Mesenchymal stem cell (in vitro differentiated cells and primary cell): Measurements from ENCODE around the gene TTC24.
"Not testable (repeated sequence)": the region's sequence is repeated elsewhere in the genome, so short reads cannot be mapped to it uniquely, and the experiment has no call there.

Experiments used
- DNase-seq: peaks from one replicate; pipeline ENCODE4 v3.0.0-alpha.2; 2013
- H2AFZ ChIP-seq: one replicate; pipeline ENCODE4 v1.6.1; 2013; ENCODE audit warnings: low read depth, mild to moderate bottlenecking, control low read depth, inconsistent platforms, low read length, moderate library complexity
- H2AK5ac ChIP-seq: 2 replicates; pipeline ENCODE4 v1.6.1; 2013; ENCODE audit warnings: low read length, moderate library complexity, mild to moderate bottlenecking, inconsistent platforms; ENCODE audit not compliant: severe bottlenecking
- H2BK120ac ChIP-seq: one replicate; pipeline ENCODE4 v1.6.1; 2013; ENCODE audit warnings: low read depth, mild to moderate bottlenecking, inconsistent platforms, low read length, moderate library complexity
- H2BK12ac ChIP-seq, 2 experiments: one replicate each; pipeline ENCODE4 v1.6.1; 2013; ENCODE audit warnings: inconsistent platforms in 2 of 2, low read length in 2 of 2, mild to moderate bottlenecking in 2 of 2, moderate library complexity in 2 of 2, control low read depth in 1 of 2
- H2BK15ac ChIP-seq: one replicate; pipeline ENCODE4 v1.6.1; 2013; ENCODE audit warnings: mild to moderate bottlenecking, low read depth, inconsistent platforms; ENCODE audit not compliant: poor library complexity, severe bottlenecking
- H2BK5ac ChIP-seq: 2 replicates; pipeline ENCODE4 v1.6.1; 2013; ENCODE audit warnings: low read depth, mild to moderate bottlenecking, low read length, control low read depth, inconsistent platforms; ENCODE audit not compliant: poor library complexity, severe bottlenecking
- H3K14ac ChIP-seq, 2 experiments: one replicate each; pipeline ENCODE4 v1.6.1; 2013; ENCODE audit warnings: inconsistent platforms in 2 of 2, low read length in 2 of 2, control low read depth in 1 of 2, mild to moderate bottlenecking in 1 of 2, moderate library complexity in 1 of 2
- H3K18ac ChIP-seq, 2 experiments: one replicate each; pipeline ENCODE4 v1.6.1; 2013; ENCODE audit warnings: inconsistent platforms in 2 of 2, low read length in 2 of 2, control low read depth in 1 of 2, low read depth in 1 of 2, mild to moderate bottlenecking in 1 of 2
- H3K23ac ChIP-seq, 2 experiments: one replicate each; pipeline ENCODE4 v1.6.1; 2013; ENCODE audit warnings: inconsistent platforms in 2 of 2, low read length in 2 of 2, mild to moderate bottlenecking in 2 of 2, moderate library complexity in 2 of 2, control low read depth in 1 of 2
- H3K27ac ChIP-seq: 2 replicates; pipeline ENCODE4 v1.5.1; 2013; ENCODE audit warnings: mild to moderate bottlenecking, moderate library complexity, low read length, control low read depth, inconsistent platforms; ENCODE audit not compliant: poor library complexity, severe bottlenecking
- H3K27me3 ChIP-seq, 2 experiments: 2 replicates each; pipeline versions ENCODE4 v1.6.1 to v1.7.0; 2013; ENCODE audit warnings: low read length in 2 of 2, mild to moderate bottlenecking in 2 of 2, moderate library complexity in 2 of 2, control low read depth in 1 of 2, inconsistent platforms in 1 of 2; ENCODE audit not compliant: control insufficient read depth in 1 of 2, insufficient read depth in 1 of 2
- H3K36me3 ChIP-seq, 2 experiments: 2 replicates each; pipeline versions ENCODE4 v1.6.1 to v1.7.0; 2013; ENCODE audit warnings: low read length in 2 of 2, control low read depth in 1 of 2, inconsistent platforms in 1 of 2, low read depth in 1 of 2, mild to moderate bottlenecking in 1 of 2; ENCODE audit not compliant: insufficient read depth in 2 of 2, control insufficient read depth in 1 of 2
- H3K4ac ChIP-seq, 2 experiments: one replicate each; pipeline ENCODE4 v1.6.1; 2013; ENCODE audit warnings: inconsistent platforms in 2 of 2, low read length in 2 of 2, mild to moderate bottlenecking in 2 of 2, moderate library complexity in 2 of 2, control low read depth in 1 of 2, low read depth in 1 of 2
- H3K4me1 ChIP-seq: 2 replicates; pipeline ENCODE4 v1.6.1; 2013; ENCODE audit warnings: low read depth, low read length, control low read depth; ENCODE audit not compliant: control insufficient read depth, insufficient read depth
- H3K4me2 ChIP-seq: 2 replicates; pipeline ENCODE4 v1.6.1; 2013; ENCODE audit warnings: low read length, mild to moderate bottlenecking, inconsistent platforms; ENCODE audit not compliant: poor library complexity, severe bottlenecking
- H3K4me3 ChIP-seq, 2 experiments: 2 replicates each; pipeline versions ENCODE4 v1.5.1 to v1.7.0; 2013; ENCODE audit warnings: low read length in 2 of 2, mild to moderate bottlenecking in 2 of 2, control low read depth in 1 of 2, low read depth in 1 of 2; ENCODE audit not compliant: insufficient read depth in 1 of 2
- H3K79me1 ChIP-seq: replicated peaks from 2 replicates; pipeline ENCODE4 v1.6.1; 2013; ENCODE audit warnings: mild to moderate bottlenecking, control low read depth, low read length, inconsistent platforms; ENCODE audit not compliant: poor library complexity, severe bottlenecking
- H3K9ac ChIP-seq: 2 replicates; pipeline ENCODE4 v1.7.0; 2013; ENCODE audit warnings: mild to moderate bottlenecking, low read length, moderate library complexity
- H3K9me3 ChIP-seq: 2 replicates; pipeline ENCODE4 v1.7.0; 2013; ENCODE audit warnings: mild to moderate bottlenecking, low read length; ENCODE audit not compliant: control insufficient read depth
- H4K8ac ChIP-seq: one replicate; pipeline ENCODE4 v1.6.1; 2013; ENCODE audit warnings: inconsistent platforms, mild to moderate bottlenecking, low read length, moderate library complexity
- H4K91ac ChIP-seq: one replicate; pipeline ENCODE4 v1.6.1; 2013; ENCODE audit warnings: mild to moderate bottlenecking, low read length, inconsistent platforms
- WGBS: methylation state at CpG from one replicate; pipeline ENCODE4 v1.1.7; 2013; ENCODE audit warnings: mixed read lengths; 5-methylcytosine and 5-hydroxymethylcytosine counted together

TTC24 gene

DNA sequence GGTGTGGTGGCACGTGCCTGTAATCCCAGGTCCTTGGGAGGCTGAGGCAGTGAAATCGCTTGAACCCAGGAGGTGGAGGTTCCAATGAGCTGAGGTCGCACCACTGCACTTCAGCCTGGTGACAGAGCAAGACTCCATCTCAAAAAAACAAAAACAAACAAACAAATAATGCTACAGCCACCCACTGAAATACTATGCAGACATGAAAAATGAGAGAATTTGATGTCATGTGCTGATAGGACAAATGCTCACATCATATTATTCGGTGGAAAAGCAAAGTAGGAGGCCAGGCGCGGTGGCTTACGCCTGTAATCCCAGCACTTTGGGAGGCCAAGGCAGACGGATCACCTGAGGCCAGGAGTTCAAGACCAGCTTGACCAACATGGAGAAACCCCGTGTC, 30.5 kb downstream of the TTC24 start:
- not testable (repeated sequence) for H3K4ac ChIP-seq

DNA sequence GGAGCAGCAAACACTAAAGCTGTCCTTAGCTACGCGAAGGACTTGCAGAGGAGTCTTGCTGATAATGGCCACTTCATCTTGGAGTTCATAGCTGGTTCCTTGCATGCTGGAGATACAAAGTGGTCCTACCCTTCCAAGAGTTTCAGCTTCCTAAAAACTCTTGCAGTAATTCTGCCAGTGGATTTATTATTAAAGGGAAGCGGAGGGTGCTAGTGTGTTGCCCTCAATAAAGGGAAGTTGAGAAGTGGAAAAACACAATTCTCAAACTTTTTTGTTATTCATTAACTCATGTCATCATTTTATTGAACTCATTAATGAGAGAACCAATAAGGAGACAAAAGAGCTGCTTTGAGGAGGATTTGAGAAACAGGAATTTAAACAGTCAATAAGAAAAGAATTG, 33.1 kb downstream of the TTC24 start:
- peaks cover 31 to 32% of the 10 kb centered on the region in 2 experiments for H3K27me3 ChIP-seq
- peak overlapping the region in 1 of 2 experiments; percentile 18 for H2BK12ac ChIP-seq
- no peak overlapping the region for H2BK5ac ChIP-seq
- no peak overlapping the region for H2AFZ ChIP-seq
- H3K23ac ChIP-seq = no peak overlapping the region
- H3K36me3 ChIP-seq = no peaks in the 10 kb centered on the region
- H2BK120ac ChIP-seq = no peak overlapping the region
- no peaks in the 10 kb centered on the region for H3K4me1 ChIP-seq
- no peak overlapping the region for H3K14ac ChIP-seq
- no peak for DNase-seq
- no peak overlapping the region for H4K8ac ChIP-seq
- no peak overlapping the region for H2BK15ac ChIP-seq
- H2AK5ac ChIP-seq = no peak overlapping the region
- no peak overlapping the region for H3K4me2 ChIP-seq
- H3K79me1 ChIP-seq = no peaks in the 10 kb centered on the region
- no peak overlapping the region for H3K18ac ChIP-seq
- no peak overlapping the region for H3K27ac ChIP-seq
- no peak overlapping the region for H4K91ac ChIP-seq
- 50% methylated on average over 2 of the region's 3 CpGs for WGBS
- H3K9ac ChIP-seq = no peak overlapping the region
- no peak overlapping the region for H3K4ac ChIP-seq
- H3K9me3 ChIP-seq = no peaks in the 10 kb centered on the region
- no peak overlapping the region for H3K4me3 ChIP-seq

More for the DNA sequence above, 30.5 kb downstream of the TTC24 start:
- WGBS = 91% methylated on average over 6 of the region's 9 CpGs
- not testable (repeated sequence) for H3K4me3 ChIP-seq, H2BK12ac ChIP-seq, H2BK15ac ChIP-seq, H2BK5ac ChIP-seq, H3K9me3 ChIP-seq, H3K79me1 ChIP-seq, H2AK5ac ChIP-seq, H3K18ac ChIP-seq, H3K23ac ChIP-seq, H3K4me1 ChIP-seq, DNase-seq, H3K27ac ChIP-seq, H4K8ac ChIP-seq, H4K91ac ChIP-seq, H2BK120ac ChIP-seq, H2AFZ ChIP-seq, H3K9ac ChIP-seq, H3K14ac ChIP-seq, H3K36me3 ChIP-seq, H3K4me2 ChIP-seq
- H3K27me3 ChIP-seq = peaks cover 14 to 23% of the 10 kb centered on the region in 2 experiments

DNA sequence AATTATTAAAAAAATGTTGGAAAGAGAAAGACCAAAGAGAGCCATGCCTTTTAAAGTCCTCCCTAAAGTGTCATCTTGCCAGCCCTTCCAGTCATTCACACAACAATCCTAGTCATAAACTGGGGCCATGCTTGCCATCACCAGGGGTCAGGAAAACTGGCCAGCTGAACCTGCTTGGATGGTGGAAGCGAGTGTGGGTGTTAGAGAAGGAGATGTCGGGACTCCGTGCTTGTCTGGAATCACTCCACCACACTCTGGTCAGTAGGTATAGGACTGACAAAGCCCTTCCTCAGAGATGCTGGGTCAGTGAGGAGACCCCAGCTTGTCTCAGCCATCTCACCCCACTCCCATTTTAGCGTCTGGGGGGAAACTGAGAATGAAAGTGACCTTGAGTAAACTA, 36.4 kb downstream of the TTC24 start:
- peak overlapping the region in 1 of 2 experiments; percentile 43 for H3K4me3 ChIP-seq
- peaks cover 53 to 54% of the 10 kb centered on the region in 2 experiments for H3K27me3 ChIP-seq
- no peak overlapping the region for H3K23ac ChIP-seq
- no peak overlapping the region for H2BK5ac ChIP-seq
- WGBS = no CpG with 5 or more reads among the region's 4 CpGs
- DNase-seq = peak; percentile 63
- peak overlapping the region; percentile 40 to 81 for H3K18ac ChIP-seq
- peak overlapping the region; percentile 79 for H2BK120ac ChIP-seq
- H2AK5ac ChIP-seq = no peak overlapping the region
- H3K27ac ChIP-seq = no peak overlapping the region
- H3K79me1 ChIP-seq = no peaks in the 10 kb centered on the region
- H3K14ac ChIP-seq = peak overlapping the region in 1 of 2 experiments; percentile 26
- H4K8ac ChIP-seq = peak overlapping the region; percentile 75
- peak overlapping the region in 1 of 2 experiments; percentile 54 for H3K4ac ChIP-seq
- no peak overlapping the region for H3K4me2 ChIP-seq
- H3K4me1 ChIP-seq = no peaks in the 10 kb centered on the region
- H2BK12ac ChIP-seq = peak overlapping the region in 1 of 2 experiments; percentile 96
- H4K91ac ChIP-seq = peak overlapping the region; percentile 43
- H3K36me3 ChIP-seq = no peaks in the 10 kb centered on the region
- H2AFZ ChIP-seq = no peak overlapping the region
- no peak overlapping the region for H2BK15ac ChIP-seq
- no peaks in the 10 kb centered on the region for H3K9me3 ChIP-seq
- H3K9ac ChIP-seq = no peak overlapping the region

DNA sequence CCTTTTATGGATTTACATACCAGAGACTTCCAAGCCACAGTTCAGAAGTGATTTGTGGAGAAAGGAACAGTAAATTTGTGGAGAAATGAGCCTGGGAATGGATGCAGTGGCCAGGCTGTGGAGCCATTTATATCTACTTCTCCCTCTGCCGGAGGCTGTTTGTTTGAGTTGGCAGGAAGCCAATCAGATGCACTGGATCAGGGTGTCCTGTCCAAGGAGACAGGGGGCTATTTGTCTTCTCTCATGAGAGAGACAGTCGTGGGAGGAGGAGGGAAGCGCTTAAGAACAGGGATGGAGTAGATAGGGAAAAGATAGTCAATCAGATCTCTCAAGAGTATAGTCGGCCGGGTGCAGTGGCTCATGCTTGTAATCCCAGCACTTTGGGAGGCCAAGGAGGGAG, 36.9 kb downstream of the TTC24 start:
- H2BK5ac ChIP-seq = no peak overlapping the region
- no peaks in the 10 kb centered on the region for H3K79me1 ChIP-seq
- H3K4me1 ChIP-seq = no peaks in the 10 kb centered on the region
- H2AK5ac ChIP-seq = no peak overlapping the region
- no peak overlapping the region for H2BK12ac ChIP-seq
- H3K4ac ChIP-seq = no peak overlapping the region
- H4K8ac ChIP-seq = no peak overlapping the region
- H3K18ac ChIP-seq = no peak overlapping the region
- H3K9me3 ChIP-seq = no peaks in the 10 kb centered on the region
- H3K36me3 ChIP-seq = no peaks in the 10 kb centered on the region
- 3% methylated on average over 5 of the region's 5 CpGs for WGBS
- H3K4me2 ChIP-seq = no peak overlapping the region
- no peak overlapping the region for H2BK120ac ChIP-seq
- H2BK15ac ChIP-seq = no peak overlapping the region
- H4K91ac ChIP-seq = no peak overlapping the region
- H3K27me3 ChIP-seq = peaks cover 56 to 59% of the 10 kb centered on the region in 2 experiments
- H2AFZ ChIP-seq = no peak overlapping the region
- H3K23ac ChIP-seq = no peak overlapping the region
- H3K9ac ChIP-seq = no peak overlapping the region
- H3K4me3 ChIP-seq = peak overlapping the region in 1 of 2 experiments; percentile 43
- no peak overlapping the region for H3K14ac ChIP-seq
- peak; percentile 93 for DNase-seq
- H3K27ac ChIP-seq = no peak overlapping the region
